ENCODE results near the gene JARID2.

- TF ChIP-seq CTCF (IDR thresholded peaks at IDR 0.05) (no peak), POLR2A (IDR thresholded peaks at IDR 0.05) (no peak), POLR2AphosphoS5 (IDR thresholded peaks at IDR 0.05) (no peak), EP300 (IDR thresholded peaks at IDR 0.05) (no peak)
Observed at GRCh38 chr6:15220062-15220461, 25.8 kb upstream of the JARID2 start.
